Bronchial epithelial cell (primary cell): ENCODE results near the gene SNRPA1. TPM values are rescaled to one million over a fixed set of nuclear protein-coding genes. Genes with fewer than 3 reads are reported as not detected.

Source experiments
- DNase-seq: peaks from one replicate; pipeline ENCODE4 v3.0.0-alpha.2; 2010; ENCODE audit warnings: low read depth
- FAIRE-seq: peaks from 2 replicates; lab custom pipeline; 2011; peaks lifted over from hg19 to GRCh38; lab: Jason Lieb, UNC
- H3K27me3 ChIP-seq: 2 replicates; pipeline ENCODE4 v1.5.1; 2011; ENCODE audit warnings: low read length; ENCODE audit not compliant: control insufficient read depth, insufficient read depth
- H3K36me3 ChIP-seq: 2 replicates; pipeline ENCODE4 v1.5.1; 2011; ENCODE audit warnings: low read length; ENCODE audit not compliant: control insufficient read depth, insufficient read depth
- H3K4me3 ChIP-seq: 2 replicates; pipeline ENCODE4 v1.5.1; 2011; ENCODE audit warnings: mild to moderate bottlenecking, low read depth, low read length, control low read depth
- total RNA-seq: library from RNA; depleted of rRNA; stranded (reverse); fragments of >200 nt; gene quantifications from 2 replicates; pipeline ENCODE4 v1.2.1, GENCODE V29; 2014
- TF ChIP-seq, protein P1 (sequence below): IDR thresholded peaks from 2 replicates; pipeline ENCODE4 v1.5.1; 2011; ENCODE audit warnings: mild to moderate bottlenecking, moderate library complexity, low read length, control low read depth, inconsistent platforms; ENCODE audit not compliant: insufficient read depth, severe bottlenecking

SNRPA1 gene
- total RNA-seq, 1 donor from 2014 or later: 21.6 TPM

DNA sequence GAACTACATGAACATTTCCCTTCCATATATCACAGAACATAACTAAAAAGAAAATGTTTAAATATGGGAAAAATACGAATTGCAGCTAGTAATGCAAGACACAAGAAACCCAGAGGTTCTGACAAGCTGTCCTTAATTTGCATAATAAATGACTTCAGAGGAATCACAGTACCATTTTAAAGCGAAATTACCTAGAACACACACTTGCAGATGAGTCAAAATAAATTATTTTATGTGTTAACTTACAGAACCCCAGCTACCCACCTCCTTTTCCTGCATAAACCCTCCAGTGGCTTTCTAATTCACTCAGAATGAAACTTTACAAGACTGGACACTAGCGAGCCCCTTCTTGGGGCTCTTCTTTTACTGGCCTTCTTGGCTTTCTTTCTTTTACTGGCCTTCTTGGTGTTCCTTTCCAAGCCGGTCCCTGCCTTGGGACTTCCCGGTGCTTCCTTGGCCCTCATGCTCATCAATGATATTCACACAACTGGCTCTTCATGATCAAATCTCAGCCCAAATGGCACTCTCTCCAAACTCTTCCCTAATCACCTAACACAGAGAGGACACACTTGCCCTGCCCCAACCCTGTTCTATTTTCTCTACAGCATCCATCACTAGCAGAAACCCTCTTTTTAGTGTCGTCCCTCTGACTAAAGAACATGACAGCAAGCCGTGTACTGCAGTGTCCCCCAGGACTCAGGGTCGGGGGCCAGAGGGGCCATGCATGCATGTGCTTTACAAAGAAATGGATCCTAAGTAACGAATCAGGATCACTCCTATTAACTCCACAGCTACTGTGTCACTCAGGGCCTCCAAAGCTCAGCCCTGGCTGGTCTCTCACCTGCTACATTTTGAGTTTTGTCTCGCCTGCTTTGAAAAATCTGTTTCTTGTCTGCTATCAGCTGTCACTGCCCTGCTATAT is 48.0 kb downstream of the SNRPA1 start:
- Histone ChIP-seq H3K27me3 (no peaks in the 10 kb centered on the region), H3K4me3 (no peak overlapping the region), H3K36me3 (peaks cover 6% of the 10 kb centered on the region)
- no peak for DNase-seq
- TF ChIP-seq, protein P1, sequence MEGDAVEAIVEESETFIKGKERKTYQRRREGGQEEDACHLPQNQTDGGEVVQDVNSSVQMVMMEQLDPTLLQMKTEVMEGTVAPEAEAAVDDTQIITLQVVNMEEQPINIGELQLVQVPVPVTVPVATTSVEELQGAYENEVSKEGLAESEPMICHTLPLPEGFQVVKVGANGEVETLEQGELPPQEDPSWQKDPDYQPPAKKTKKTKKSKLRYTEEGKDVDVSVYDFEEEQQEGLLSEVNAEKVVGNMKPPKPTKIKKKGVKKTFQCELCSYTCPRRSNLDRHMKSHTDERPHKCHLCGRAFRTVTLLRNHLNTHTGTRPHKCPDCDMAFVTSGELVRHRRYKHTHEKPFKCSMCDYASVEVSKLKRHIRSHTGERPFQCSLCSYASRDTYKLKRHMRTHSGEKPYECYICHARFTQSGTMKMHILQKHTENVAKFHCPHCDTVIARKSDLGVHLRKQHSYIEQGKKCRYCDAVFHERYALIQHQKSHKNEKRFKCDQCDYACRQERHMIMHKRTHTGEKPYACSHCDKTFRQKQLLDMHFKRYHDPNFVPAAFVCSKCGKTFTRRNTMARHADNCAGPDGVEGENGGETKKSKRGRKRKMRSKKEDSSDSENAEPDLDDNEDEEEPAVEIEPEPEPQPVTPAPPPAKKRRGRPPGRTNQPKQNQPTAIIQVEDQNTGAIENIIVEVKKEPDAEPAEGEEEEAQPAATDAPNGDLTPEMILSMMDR: no peak
- no peak for FAIRE-seq

DNA sequence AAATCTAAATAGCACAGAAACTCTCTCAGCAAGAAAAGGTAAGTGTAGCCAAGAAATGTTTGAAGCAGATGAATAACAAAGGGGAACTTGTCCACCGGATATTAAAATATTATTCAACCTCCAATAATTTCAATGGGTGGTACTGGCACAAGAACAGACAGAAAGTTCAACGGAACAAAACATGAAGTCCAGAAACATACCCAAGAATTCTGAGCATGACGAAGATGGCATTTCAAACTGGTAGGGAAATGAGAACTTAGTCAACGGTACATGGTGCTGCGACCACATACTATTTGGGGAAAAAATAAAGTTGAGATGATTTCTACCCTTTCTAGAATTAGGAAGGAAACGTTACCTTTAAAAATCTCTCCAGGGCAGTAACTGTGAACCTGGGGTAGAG is 48.7 kb downstream of the SNRPA1 start:
- Histone ChIP-seq H3K27me3 (no peaks in the 10 kb centered on the region), H3K36me3 (peaks cover 6% of the 10 kb centered on the region), H3K4me3 (no peak overlapping the region)
- DNase-seq: no peak
- TF ChIP-seq, protein P1: no peak
- no peak for FAIRE-seq

DNA sequence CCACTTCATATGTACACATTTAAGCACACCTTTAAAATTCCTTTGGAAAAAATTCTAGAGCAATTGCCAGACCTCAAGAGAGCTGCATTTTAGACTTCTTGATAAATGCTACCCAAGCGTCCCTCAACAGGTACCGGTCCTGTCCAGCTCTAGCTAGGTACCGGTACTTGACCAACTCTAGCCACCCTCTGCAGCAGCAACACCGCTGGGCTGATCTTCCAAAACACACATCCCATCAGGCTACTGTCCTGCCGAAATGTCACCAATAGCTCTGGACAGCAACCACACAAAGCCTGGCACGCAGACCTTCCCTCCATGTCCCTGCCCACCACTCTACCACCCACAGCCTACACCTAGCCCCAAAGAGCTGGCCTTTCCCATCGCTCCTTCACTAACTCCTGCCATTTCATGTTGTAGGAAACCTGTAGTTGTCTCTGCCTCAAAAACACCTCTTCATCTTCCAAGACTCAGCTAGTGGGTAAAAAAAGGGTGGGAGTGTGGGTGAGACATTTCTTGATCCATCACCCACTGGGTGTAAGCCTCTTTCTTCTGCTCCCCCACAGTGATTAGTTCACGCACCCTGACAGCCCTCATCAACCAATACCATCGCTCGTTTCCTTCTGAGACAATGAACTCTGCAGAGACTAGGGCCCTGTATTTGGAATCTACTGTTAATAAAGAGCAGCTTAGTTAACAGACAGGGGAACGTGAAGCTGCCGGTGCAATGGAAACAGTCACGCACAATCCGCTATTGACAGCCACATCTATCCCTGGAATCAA is 50.0 kb downstream of the SNRPA1 start:
- Histone ChIP-seq H3K4me3 (no peak overlapping the region), H3K27me3 (no peaks in the 10 kb centered on the region), H3K36me3 (peaks cover 6% of the 10 kb centered on the region)
- no peak for FAIRE-seq
- TF ChIP-seq, protein P1: no peak
- no peak for DNase-seq

DNA sequence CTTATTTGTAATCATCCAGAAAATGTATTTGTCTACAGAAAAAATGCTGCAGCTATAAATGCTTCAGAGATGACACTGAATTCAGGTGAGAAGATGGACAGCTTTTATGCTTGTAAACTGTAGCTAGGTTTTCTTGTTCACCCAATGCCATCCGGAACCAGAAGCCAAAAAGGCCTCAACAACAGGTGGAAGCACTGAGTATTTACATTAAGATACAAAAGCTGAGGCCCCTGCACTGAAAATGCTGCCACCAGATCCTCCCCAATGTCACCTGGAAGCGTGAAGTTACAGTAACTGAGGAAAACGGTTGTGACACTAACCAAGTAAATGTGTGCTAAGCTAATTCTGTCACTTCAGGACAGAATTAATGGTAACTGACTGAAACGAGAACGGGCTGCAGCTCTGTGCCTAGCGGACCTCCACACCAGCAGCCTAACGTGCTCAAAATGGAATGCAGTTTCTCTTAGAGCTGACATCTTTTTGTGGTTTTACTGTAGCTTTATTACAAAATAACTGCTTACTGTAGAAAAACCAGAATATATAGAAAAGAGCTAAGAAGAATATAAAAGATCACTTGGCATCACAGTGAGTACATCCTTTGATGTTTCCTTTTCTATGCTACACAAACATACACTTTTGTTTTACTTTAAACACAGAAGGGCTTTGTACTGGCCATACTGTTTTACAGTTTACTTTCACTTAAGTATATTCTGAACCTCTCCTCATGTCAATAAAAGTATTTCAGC is 50.8 kb downstream of the SNRPA1 start:
- TF ChIP-seq, protein P1: no peak
- FAIRE-seq (no peak), DNase-seq (no peak)
- Histone ChIP-seq H3K27me3 (no peaks in the 10 kb centered on the region), H3K36me3 (peaks cover 6% of the 10 kb centered on the region), H3K4me3 (no peak overlapping the region)

DNA sequence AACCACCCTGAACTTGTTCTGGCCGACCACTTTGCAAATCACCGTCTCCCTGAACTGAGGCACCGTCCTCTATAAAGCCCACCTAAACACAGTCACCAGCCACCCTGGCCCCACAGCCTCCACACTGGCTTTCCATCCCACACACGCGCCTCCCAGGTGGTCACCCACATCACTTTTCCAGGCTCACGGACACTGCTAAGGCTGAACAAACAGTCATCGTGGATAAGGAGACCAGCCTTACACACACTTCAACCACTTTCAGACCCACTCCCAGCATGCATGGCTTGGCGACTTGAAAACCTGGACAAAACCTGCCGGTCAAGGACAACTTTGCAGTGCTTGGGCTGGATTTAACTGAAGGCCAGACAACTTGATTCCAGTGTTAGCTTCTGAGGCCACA is 51.6 kb downstream of the SNRPA1 start:
- no peaks in the 10 kb centered on the region for H3K27me3 ChIP-seq
- DNase-seq: no peak
- no peak overlapping the region for H3K4me3 ChIP-seq
- TF ChIP-seq, protein P1: no peak
- peaks cover 6% of the 10 kb centered on the region for H3K36me3 ChIP-seq
- FAIRE-seq: no peak
